GM21367 (cell line): Measurements from ENCODE around the gene NEURL4.

Source experiments
- ATAC-seq: cut with Tn5 transposase; IDR thresholded peaks from one replicate; pipeline ENCODE4 v1.9.1; 2021; ENCODE audit not compliant: unreplicated experiment

NEURL4 gene

GRCh38 chr17:7281074-7281952 is 47.8 kb downstream of the NEURL4 start, which contains the start of gene SLC2A4:
Gene SLC2A4, plus strand, starts transcription at chr17:7281718. Its CDS starts 217 bp downstream, at chr17:7281935.
- no peak for ATAC-seq

- ATAC-seq: peak; percentile 48
Observed at GRCh38 chr17:7280519-7281073, 48.5 kb downstream of the NEURL4 start.

- no peak for ATAC-seq
Observed at GRCh38 chr17:7279448-7279847, 49.7 kb downstream of the NEURL4 start.

- ATAC-seq: no peak
Observed at GRCh38 chr17:7266784-7267183, 62.4 kb downstream of the NEURL4 start.
